ENCODE results near the gene TMEM234. TPM values are rescaled to one million over a fixed set of nuclear protein-coding genes. Genes with fewer than 3 reads are reported as not detected.
"Not testable (repeated sequence)": the region's sequence is repeated elsewhere in the genome, so short reads cannot be mapped to it uniquely, and the experiment has no call there.

The TMEM234 gene
- total RNA-seq, 1 donor from 2014 or later = 35.5 TPM

DNA sequence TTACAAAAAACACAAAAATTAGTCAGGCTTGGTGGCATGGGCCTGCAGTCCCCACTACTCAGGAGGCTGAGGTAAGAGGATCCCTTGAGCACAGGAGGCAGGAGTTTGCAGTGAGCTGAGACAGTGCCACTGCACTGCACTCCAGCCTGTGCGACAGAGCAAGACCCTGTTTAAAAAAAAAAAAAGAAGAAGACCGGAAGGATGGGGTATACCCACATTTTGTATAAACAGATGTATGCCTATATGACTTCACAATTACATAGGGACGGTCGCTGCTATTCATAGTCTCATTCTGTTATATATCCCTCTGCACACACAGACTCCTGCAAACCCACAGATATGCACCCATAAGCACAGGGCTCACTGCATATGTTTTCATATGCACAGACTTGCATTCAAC is 41.6 kb upstream of the TMEM234 start:
- no peak for TF ChIP-seq CTCF (IDR thresholded peaks at IDR 0.05)
- Mint-ChIP-seq H3K27me3 (no peaks in the 10 kb centered on the region), H3K4me3 (peak overlapping the region; percentile 1), H3K4me1 (peaks cover 34% of the 10 kb centered on the region), H3K27ac (no peak overlapping the region), H3K36me3 (ENCODE audit: low read depth) (peaks cover 2% of the 10 kb centered on the region), H3K9me3 (no peaks in the 10 kb centered on the region)
- ATAC-seq (ENCODE audit: low read depth) (peak; percentile 85), DNase-seq (no peak)
- intact Hi-C loops (cut with micrococcal nuclease) = loop anchor here (2.0 kb wide), 1 partner anchor 13 kb away; the partner anchor contains the start of gene LCK
- ChIA-PET POLR2A (interaction anchor here (1.9 to 4.3 kb wide), 2 partner anchors 13 to 28 kb away, joined by 8 to 31 read pairs; partner anchors contain the start of genes HDAC1 and LCK), CTCF (no interaction called here)

DNA sequence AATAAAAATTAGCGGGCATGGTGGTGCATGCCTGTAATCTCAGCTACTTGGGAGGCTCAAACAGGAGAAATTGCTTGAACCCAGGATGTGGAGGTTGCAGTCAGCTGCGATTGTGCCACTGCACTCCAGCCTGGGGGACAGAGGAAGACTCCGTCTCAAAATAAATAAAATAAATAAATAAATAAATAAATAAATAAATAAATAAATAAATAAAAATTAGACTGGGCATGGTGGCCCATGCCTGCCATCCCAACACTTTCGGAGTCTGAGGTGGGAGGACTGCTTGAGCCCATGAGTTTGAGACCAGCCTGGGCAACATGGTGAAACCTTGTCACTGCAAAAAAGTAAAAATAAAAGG is 41.1 kb upstream of the TMEM234 start:
- H3K36me3 Mint-ChIP-seq (ENCODE audit: low read depth); H3K27me3 Mint-ChIP-seq; ATAC-seq (ENCODE audit: low read depth); DNase-seq; H3K9me3 Mint-ChIP-seq; CTCF ChIA-PET; H3K27ac Mint-ChIP-seq; H3K4me3 Mint-ChIP-seq; intact Hi-C loops (cut with micrococcal nuclease): not testable (repeated sequence)
- H3K4me1 Mint-ChIP-seq = peaks cover 34% of the 10 kb centered on the region
- POLR2A ChIA-PET = interaction anchor here (4.3 kb wide), 1 partner anchor 13 kb away, joined by 31 read pairs; the partner anchor contains the start of gene LCK

DNA sequence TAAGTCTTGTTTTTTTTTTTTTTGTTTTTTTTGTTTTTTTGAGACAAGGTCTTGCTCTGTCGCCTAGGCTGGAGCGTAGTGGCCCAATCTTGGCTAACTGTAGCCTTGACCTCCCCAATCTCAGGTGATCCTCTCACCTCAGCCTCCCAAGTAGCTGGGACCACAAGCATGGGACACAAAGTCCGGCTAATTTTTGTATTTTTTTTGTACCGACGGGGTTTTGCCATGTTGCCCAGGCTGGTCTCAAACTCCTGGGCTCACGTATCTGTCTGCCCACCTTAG is 35.0 kb upstream of the TMEM234 start:
- TF ChIP-seq CTCF (IDR thresholded peaks at IDR 0.05) = no peak
- ATAC-seq (ENCODE audit: low read depth) = no peak
- no peak overlapping the region for H3K27ac Mint-ChIP-seq
- CTCF ChIA-PET = interaction anchor here (1.9 kb wide), 1 partner anchor 9 kb away, joined by 8 read pairs; no protein-coding TSS in a partner anchor
- no peak overlapping the region for H3K4me3 Mint-ChIP-seq
- DNase-seq = no peak
- peaks cover 2% of the 10 kb centered on the region for H3K36me3 Mint-ChIP-seq (ENCODE audit: low read depth)
- POLR2A ChIA-PET = interaction anchor here (1.1 to 2.7 kb wide), 3 partner anchors 16 to 34 kb away, joined by 3 to 21 read pairs (median 4); partner anchors contain the start of gene HDAC1
- no peaks in the 10 kb centered on the region for H3K27me3 Mint-ChIP-seq
- peaks cover 46% of the 10 kb centered on the region for H3K4me1 Mint-ChIP-seq
- intact Hi-C loops (cut with micrococcal nuclease) = no loop called here
- no peaks in the 10 kb centered on the region for H3K9me3 Mint-ChIP-seq

GRCh38 chr1:32256473-32257226 is 34.5 kb upstream of the TMEM234 start:
- peaks cover 52% of the 10 kb centered on the region for H3K4me1 Mint-ChIP-seq
- H3K36me3 Mint-ChIP-seq (ENCODE audit: low read depth) = peaks cover 2% of the 10 kb centered on the region
- no peaks in the 10 kb centered on the region for H3K9me3 Mint-ChIP-seq
- ChIA-PET CTCF (interaction anchor here (1.9 kb wide), 1 partner anchor 8 kb away, joined by 8 read pairs; no protein-coding TSS in a partner anchor), POLR2A (interaction anchor here (1.1 to 2.7 kb wide), 4 partner anchors 16 to 138 kb away, joined by 3 to 21 read pairs (median 4); partner anchors contain the start of gene HDAC1)
- no peak for TF ChIP-seq CTCF (IDR thresholded peaks at IDR 0.05)
- H3K27ac Mint-ChIP-seq = peak overlapping the region; percentile 69
- no peaks in the 10 kb centered on the region for H3K27me3 Mint-ChIP-seq
- no peak for ATAC-seq (ENCODE audit: low read depth)
- no peak for DNase-seq
- H3K4me3 Mint-ChIP-seq = peak overlapping the region; percentile 32
- intact Hi-C loops (cut with micrococcal nuclease) = no loop called here

GRCh38 chr1:32255072-32256071 is 33.2 kb upstream of the TMEM234 start:
- H3K9me3 Mint-ChIP-seq = no peaks in the 10 kb centered on the region
- DNase-seq = no peak
- no peaks in the 10 kb centered on the region for H3K27me3 Mint-ChIP-seq
- H3K4me1 Mint-ChIP-seq = peaks cover 64% of the 10 kb centered on the region
- ATAC-seq (ENCODE audit: low read depth) = no peak
- ChIA-PET POLR2A (interaction anchor here (0.6 to 2.7 kb wide), 11 partner anchors 15 to 139 kb away, joined by 3 to 21 read pairs (median 5); partner anchors contain the start of genes HDAC1 and MARCKSL1), CTCF (interaction anchor here (0.8 to 1.3 kb wide), 4 partner anchors 14 to 81 kb away, joined by 3 to 4 read pairs (median 3); partner anchors contain the start of gene MARCKSL1)
- peak overlapping the region; percentile 75 for H3K27ac Mint-ChIP-seq
- TF ChIP-seq CTCF (IDR thresholded peaks at IDR 0.05) = no peak
- H3K36me3 Mint-ChIP-seq (ENCODE audit: low read depth) = no peaks in the 10 kb centered on the region
- no peak overlapping the region for H3K4me3 Mint-ChIP-seq
- intact Hi-C loops (cut with micrococcal nuclease) = loop anchor here (2.0 kb wide), 1 partner anchor 15 kb away; no protein-coding TSS in a partner anchor
